GM18867 (cell line): ENCODE measurements around the gene TGM1.
"Not testable (repeated sequence)": the region's sequence is repeated elsewhere in the genome, so short reads cannot be mapped to it uniquely, and the experiment has no call there.

Experiments
- ATAC-seq: cut with Tn5 transposase; IDR thresholded peaks from one replicate; pipeline ENCODE4 v1.9.1; 2021; ENCODE audit warnings: mild to moderate bottlenecking, moderate library complexity; ENCODE audit not compliant: unreplicated experiment

Gene TGM1

GRCh38 chr14:24255438-24255837 lies 7.5 kb downstream of the TGM1 start:
- ATAC-seq, result no peak

DNA sequence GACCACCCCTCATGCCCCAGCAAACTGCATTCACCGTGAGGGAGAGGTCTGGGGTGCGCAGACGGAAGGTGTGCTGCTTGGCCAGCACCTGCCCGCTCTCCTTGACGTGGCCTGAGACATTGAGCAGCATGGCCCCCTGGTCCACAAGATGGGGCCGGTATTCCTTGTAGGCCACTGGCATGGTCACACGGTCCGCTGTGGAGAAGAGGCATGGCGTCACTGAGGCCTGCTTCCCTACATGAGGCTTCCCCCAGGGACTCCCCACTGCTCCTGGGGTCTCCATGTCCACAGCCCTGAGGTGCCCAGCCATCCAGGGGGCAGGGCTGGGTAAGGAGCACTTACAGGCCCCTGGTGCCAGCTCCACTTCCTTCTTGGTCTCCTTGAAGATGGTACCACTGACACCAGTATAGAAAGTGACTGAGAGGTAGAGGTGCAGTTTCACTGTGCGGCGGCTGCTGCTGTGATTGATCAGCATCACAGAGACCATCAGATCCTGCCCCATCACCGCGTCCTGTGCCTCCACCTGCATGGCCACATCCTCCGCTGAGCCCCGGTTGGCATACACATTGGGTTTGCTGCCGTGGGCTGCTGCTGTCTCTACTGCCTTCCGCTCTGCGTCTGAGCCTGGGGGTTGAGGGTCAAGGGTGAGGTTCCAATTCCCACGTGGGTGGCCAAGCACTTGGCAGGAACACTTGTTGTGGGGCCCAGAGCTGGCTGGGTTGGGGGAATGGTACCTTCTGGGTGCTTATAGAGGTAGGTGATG lies 8.2 kb downstream of the TGM1 start:
- no peak for ATAC-seq

GRCh38 chr14:24253936-24254335 lies 9.0 kb downstream of the TGM1 start:
- ATAC-seq, result no peak

DNA sequence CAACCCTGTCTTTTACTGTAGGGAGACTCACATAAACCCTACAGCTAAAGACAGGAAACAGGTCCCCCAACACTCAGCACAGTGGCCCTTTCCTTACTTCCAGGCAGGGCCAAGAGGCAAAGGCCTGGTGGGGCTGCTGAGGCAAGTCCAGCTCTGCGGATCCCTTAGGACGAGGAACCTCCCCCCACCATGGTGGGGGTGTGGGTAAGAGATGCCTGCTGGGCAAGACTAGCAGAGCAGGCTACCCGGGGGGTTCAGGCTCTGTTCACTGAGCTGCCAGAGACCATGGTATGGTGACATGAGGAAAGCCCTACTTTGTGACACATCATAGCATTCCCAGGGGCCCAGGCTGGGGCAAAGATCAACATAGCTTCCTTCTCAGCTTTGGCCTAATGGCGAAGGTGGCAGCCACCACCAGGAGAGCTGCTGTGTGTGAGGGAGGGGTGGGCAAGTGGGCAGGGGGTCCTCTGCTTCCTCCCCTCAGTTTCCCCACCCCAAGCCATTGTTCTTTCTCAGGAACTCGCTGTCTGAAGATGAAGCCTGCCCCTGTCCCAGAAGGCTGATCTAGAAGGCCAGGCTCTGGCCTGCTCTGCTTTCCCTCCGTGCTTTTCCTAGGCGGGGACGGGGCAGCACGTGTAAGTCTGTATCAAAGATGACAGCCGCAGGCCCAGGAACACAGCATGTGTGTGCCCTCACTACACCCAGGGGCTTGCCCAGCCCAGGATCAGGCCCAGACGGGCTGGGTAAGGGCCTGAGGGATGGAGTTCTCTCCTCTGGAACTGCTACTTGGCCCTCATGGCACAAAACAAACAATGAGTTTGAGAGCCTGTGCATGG lies 10.5 kb downstream of the TGM1 start:
- ATAC-seq, result no peak

GRCh38 chr14:24251880-24252288 lies 11.1 kb downstream of the TGM1 start:
- ATAC-seq, result no peak

DNA sequence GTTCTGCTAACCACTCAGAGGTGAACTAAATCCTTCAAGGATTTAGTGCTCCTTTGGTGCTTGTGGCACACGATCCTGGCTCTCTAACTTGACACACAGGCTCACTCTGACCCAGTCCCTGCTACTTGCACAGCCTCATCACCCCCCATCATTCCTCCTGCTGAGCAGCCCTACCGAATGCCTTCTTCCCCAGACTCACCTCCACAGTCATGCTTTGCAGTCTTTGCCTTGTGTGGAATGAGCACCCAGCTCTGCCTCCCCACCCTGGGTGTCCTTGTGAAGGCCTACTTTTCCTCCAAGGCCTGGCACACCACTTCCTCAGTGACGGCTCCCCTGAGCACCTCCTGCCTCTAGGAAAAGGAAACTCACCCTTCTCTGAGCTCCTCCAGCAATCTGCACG lies 12.6 kb downstream of the TGM1 start:
- no peak for ATAC-seq

DNA sequence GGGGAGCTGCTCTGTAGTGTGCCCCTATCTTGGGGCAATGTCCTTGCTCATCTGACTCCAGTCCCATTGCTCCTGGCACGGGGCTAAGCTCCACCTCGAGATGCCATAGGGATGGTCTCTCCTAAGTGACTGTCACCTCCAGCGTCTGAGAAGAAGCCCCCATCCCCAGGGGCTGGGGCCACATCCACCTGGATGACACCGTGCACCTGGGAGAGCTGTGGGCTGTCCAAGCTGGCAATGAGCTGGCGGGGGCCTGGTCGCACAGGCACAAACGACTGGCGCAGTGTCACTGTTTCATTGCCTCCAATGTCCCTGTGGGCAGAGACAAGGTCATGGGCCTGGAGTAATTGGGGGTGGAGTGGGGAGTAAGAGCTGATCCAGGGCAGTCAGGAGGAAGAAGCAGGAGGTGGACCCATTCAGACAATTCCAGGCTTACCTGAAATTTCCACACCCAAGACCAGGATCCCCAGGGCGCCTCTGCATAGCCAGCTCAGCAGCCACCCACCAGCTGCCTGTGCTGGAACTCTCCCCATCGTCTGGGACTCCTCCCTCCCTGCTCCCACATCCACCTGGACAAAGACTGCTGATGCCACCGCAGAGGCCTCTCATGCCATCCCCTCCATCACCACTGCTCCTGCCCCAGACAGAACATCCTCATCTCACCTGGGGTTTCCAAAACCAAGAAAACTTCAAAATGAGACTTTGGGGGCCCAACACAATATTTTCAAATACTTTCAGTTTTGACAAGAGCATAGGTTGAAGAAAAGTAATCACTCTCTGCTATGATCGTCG lies 13.6 kb downstream of the TGM1 start:
- ATAC-seq, result no peak

DNA sequence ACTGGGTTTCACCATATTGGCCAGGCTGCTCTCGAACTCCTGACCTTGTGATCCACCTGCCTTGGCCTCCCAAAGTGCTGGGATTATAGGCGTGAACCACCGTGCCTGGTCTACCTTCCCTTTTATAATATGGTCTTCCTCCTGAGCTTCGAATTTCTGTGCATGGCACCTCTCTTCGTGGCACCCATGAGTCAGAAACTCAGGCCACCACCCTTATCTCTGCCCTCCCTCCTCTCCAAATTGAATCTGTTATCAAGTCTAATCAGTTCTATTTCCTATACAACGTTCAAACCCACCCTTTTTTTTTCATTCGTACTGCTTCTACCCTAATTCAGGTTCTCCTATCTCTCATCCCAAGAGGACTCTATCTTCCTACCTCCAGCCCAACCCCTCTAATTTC lies 15.6 kb downstream of the TGM1 start:
- no peak for ATAC-seq

DNA sequence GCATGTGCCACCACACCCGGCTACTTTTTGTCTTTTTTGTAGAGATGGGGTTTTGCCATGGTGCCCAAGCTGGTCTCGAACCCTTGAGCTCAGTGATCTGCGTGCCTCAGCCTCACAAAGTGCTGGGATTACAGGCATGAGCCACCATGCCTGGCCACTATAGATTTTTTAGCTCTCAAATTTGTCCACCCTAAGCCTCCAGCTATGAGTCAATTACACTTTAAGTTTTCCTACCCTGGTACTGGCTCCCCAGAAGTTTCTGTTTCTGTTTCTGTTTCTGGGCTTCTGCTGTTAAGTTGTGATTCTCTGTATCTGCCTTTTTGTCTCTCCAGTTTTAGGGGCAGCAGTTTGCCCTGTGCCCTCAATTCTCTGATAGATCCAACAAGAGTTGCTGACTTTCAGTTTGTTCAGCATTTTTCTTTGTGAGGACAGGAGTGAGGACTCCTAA lies 16.2 kb downstream of the TGM1 start:
- ATAC-seq, result peak; percentile 29

- not testable (repeated sequence) for ATAC-seq
Measured at GRCh38 chr14:24245350-24245749, 17.6 kb downstream of the TGM1 start.

DNA sequence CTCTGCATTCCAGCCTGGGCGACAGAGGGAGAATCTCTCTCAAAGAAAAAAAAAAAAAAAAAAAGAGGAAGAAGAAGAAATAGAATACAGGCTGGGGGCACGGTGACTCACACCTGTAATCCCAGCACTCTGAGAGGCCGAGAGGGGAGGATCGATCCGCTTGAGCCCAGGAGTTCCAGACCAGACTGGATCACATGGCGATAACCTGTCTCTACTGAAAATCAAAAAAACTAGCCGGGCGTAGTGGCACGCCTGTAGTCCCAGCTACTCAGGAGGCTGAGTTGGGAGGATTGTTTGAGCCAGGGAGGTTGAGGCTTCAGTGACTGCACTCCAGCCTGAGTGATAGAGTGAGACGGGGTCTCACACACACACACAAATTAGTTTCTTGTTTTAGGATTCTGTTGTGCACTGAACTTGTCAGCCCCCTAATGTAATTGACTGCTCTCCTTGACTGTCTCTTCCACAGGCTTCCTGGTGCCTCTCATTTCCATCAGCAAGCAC lies 19.6 kb downstream of the TGM1 start:
- ATAC-seq, result no peak

DNA sequence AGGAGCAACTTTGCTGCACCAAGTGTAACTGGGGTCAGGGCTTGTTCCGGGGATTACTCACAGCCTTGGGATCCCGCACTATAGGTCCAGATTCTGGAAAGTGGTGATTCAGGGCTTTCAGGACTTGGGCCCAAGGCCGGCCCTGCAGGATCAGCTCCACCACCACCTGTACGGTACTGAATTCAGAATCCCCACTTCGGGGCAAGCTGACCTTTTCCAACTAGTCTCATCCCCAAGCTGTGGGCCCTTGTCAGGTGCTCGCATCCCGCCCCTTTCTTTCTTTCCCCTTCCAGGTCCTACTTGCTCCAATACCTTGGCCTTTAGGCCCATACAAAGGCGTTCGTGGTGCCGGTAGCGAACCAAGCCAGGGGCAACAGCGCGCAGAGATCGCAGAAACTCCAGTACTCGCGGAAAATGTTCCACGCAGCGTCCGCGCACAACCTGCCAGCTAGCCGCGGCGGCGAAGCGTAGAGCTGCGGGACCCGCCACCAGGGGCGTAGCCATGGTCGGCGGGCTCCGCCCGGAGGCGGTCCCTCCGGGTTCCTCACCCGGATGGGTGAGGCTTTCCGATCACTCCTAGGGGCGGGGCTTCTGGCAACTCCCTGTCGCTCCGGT lies 21.0 kb downstream of the TGM1 start:
- peak; percentile 81 for ATAC-seq

DNA sequence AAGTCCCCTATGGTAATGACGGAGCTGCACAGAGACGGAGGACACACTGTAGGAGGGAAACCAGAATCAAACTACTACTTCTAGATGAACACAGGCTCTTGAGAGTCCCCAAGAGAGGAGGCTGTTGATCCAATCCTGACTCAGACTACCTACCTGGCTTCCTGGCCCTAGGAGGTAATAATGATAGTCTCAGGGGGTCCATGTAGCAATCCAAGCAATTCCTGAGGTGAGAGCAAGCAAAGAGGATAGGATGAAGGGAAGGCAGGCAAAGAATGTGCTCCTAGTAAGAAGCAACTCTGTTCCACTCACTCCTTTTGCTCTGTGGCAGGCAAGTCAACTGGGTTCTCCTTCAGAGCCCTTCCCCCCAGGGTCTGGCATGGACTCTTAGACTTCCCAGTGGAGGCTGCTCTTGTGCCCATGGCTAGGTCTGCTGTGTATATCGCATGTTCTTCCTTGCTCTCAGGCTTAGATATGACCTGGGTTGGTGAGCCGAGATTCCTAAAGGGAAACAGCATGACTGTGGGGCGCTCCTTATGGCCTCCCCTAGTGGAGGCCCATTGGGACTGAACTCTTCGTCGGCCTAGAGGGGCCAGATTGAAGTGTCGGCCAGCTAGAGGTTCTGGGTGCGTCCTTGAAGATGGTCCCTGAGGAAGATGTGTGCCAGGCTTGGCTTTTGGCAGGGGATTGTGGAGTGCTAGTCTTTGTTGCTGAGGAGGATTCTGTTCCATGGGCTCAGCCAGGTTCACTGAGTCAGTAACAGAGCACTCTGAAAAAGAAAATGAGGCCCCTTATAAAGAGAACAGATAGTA lies 22.7 kb downstream of the TGM1 start:
- ATAC-seq, result no peak

GRCh38 chr14:24238527-24239037 lies 24.4 kb downstream of the TGM1 start:
- ATAC-seq, result no peak

DNA sequence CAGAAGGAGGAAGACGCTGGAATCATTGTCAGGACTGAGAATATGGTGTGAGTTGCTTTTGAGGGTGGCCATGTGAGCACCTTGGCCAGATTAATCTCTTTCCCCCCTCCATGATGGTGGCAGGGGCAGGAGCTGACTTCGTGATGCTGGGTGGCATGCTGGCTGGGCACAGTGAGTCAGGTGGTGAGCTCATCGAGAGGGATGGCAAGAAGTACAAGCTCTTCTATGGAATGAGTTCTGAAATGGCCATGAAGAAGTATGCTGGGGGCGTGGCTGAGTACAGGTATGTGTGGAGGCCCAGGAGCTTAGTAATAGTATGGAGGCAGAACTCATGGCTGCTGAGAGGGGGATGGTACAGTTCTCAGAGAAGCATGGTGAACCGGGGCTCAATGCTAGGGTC lies 24.9 kb downstream of the TGM1 start:
- no peak for ATAC-seq

GRCh38 chr14:24237463-24237955 lies 25.5 kb downstream of the TGM1 start:
- ATAC-seq, result no peak

GRCh38 chr14:24236689-24237462 lies 26.1 kb downstream of the TGM1 start:
- no peak for ATAC-seq

DNA sequence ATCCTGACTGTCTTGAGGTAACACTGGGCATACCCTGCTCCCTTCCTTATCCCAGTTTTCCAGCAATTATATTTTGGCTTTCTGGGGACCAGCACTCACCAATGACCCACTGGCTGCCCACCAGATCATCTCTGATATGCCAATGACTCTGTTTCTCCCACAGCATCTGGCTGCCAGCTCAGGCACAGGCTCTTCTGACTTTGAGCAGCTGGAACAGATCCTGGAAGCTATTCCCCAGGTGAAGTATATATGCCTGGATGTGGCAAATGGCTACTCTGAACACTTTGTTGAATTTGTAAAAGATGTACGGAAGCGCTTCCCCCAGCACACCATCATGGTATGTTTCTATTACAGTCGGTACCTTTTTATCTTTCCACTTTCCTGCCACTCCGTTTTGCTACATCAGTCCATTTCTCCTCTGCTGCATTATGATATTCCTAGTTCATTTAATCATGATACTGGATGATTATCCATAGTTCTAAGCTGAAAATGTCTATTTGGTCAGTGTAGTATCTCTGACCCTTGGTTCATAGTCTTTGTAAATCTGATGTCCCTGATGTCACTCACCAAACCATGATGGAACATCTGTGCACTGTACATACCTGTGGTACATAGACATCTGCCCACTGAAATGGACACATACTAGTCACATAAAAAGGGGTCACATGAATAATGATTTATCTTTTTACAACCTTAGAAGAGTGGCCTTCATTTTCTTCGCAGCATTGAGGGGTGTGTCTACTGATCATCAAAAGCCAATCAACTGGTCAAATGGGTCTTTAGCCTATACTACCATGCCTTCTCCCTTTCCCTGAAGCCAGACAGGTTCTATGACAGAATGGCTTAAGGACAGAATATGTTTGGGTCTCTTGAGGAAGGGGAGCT lies 26.9 kb downstream of the TGM1 start:
- no peak for ATAC-seq
